Tibial artery (tissue), 4 donors: Measurements from ENCODE around the gene INPP5A.
"Not testable (repeated sequence)": the region's sequence is repeated elsewhere in the genome, so short reads cannot be mapped to it uniquely, and the experiment has no call there.

ENCODE experiments used
- DNase-seq, 2 donors: peaks; one replicate each; pipeline ENCODE4 v3.0.0-alpha.2; 2019
- H3K27ac ChIP-seq, 2 donors: fragments of 200-600 bp; sonication (generic) in 1 of 2; 1 replicate in 1 of 2; 2 replicates in 1 of 2; pipeline ENCODE4 v1.5.1; 2018 to 2019; ENCODE audit warnings: mild to moderate bottlenecking in 1 of 2
- H3K27me3 ChIP-seq, 2 donors: fragments of 200-600 bp; sonication (generic) in 1 of 2; one replicate each; pipeline versions ENCODE4 v1.5.1 to v1.6.0; 2016 to 2019
- H3K36me3 ChIP-seq, 3 donors: fragments of 200-600 bp; sonication (generic) in 2 of 3; one replicate each; pipeline ENCODE4 v1.5.1; 2016 to 2019; ENCODE audit warnings: mild to moderate bottlenecking in 2 of 3
- H3K4me1 ChIP-seq, 4 donors: fragments of 200-600 bp; sonication (generic) in 2 of 4; 1 replicate in 3 of 4; 2 replicates in 1 of 4; pipeline ENCODE4 v1.5.1; 2016 to 2019
- H3K4me3 ChIP-seq, 2 donors: fragments of 200-600 bp; sonication (generic) in 1 of 2; 1 replicate in 1 of 2; 2 replicates in 1 of 2; pipeline ENCODE4 v1.5.1; 2018 to 2019; ENCODE audit warnings: mild to moderate bottlenecking in 2 of 2
- H3K9me3 ChIP-seq, 3 donors: fragments of 200-600 bp; sonication (generic) in 1 of 3; one replicate each; pipeline ENCODE4 v1.5.1; 2016 to 2019
- CTCF ChIP-seq, 2 experiments: fragments of 200-600 bp in 1 of 2; fragments of 450-650 bp in 1 of 2; IDR thresholded peaks; one replicate each; pipeline ENCODE4 v1.5.1; 2017 to 2019; ENCODE audit warnings: antibody characterized with exemption in 2 of 2, mild to moderate bottlenecking in 1 of 2, moderate library complexity in 1 of 2
- intact Hi-C: fragments of 100-400 bp; cut with DNase I; formaldehyde crosslinking; loops from one replicate; pipeline ENCODE4 v1.15.0; 2023; ENCODE audit warnings: low total_unique reads

The INPP5A gene

GRCh38 chr10:132820056-132820455, 282.5 kb downstream of the INPP5A start:
- Histone ChIP-seq H3K9me3 (no peaks in the 10 kb centered on the region), H3K4me1 (no peaks in the 10 kb centered on the region), H3K4me3 (no peak overlapping the region), H3K27ac (no peak overlapping the region), H3K36me3 (no peaks in the 10 kb centered on the region), H3K27me3 (peaks cover 0 to 23% of the 10 kb centered on the region in 2 donors)
- no peak for TF ChIP-seq CTCF (IDR thresholded peaks at IDR 0.05)
- no peak for DNase-seq
- intact Hi-C loops, result no loop called here

DNA sequence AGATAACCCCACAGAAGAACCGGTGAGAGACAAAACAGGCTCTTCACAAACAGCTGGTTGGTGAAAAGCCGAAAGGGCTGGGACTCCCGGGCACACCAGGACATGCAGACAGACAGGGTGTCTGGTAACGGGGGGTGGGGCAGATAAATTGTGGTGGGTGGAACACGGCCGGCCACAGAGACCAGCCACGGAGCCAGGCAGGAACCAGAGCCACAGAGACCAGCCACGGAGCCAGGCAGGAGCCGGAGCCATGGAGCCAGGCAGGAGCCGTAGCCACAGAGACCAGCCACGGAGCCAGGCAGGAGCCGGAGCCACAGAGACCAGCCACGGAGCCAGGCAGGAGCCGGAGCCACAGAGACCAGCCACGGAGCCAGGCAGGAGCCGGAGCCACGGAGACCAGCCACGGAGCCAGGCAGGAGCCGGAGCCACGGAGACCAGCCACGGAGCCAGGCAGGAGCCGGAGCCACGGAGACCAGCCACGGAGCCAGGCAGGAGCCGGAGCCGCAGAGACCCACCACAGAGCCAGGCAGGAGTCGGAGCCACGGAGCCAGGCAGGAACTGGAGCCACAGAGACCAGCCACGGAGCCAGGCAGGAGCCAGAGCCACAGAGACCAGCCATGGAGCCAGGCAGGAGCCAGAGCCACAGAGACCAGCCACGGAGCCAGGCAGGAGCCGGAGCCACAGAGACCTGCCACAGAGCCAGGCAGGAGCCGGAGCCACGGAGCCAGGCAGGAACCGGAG, 288.4 kb downstream of the INPP5A start:
- H3K4me3 ChIP-seq, H3K4me1 ChIP-seq, H3K9me3 ChIP-seq, H3K27me3 ChIP-seq, H3K36me3 ChIP-seq, intact Hi-C loops, H3K27ac ChIP-seq: not testable (repeated sequence)
- DNase-seq, result peak in 1 of 2 donors; percentile 40

DNA sequence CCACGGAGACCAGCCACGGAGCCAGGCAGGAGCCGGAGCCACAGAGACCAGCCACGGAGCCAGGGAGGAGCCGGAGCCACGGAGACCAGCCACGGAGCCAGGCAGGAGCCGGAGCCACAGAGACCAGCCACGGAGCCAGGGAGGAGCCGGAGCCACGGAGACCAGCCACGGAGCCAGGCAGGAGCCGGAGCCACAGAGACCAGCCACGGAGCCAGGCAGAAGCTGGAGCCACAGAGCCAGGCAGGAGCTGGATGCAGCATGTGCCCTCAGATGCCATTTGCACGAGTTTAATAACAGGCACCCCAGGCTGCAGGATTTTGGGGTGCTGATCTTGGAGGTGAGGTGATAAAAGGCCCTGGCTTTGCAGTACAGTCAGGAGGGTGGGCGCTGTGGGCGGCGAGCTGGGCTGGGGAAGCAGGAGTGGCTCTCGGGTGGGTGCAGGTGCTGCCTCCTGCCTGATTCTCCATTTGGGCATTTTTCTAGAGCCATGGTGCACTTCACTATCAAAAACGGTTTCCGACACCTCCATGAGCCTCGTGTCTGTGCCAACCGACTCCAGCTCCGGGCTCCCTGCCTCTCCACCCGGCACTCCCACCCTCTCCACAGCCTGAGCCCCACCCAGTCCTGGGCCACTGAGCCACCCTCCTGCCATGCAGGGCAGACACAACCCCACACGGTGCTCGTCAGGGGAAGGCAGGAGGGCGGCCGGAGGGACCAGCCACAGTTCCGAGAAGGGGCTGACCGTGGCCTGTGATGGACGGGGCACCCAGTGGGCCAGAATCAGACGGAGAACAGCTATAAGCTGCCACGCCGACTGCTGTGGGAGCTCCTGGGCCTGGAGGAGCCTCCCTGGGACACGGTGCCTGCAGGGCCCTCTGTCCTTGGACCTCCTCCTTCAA, 289.2 kb downstream of the INPP5A start:
- no peaks in the 10 kb centered on the region for H3K9me3 ChIP-seq
- no peak overlapping the region for H3K27ac ChIP-seq
- no peaks in the 10 kb centered on the region for H3K36me3 ChIP-seq
- no peak for TF ChIP-seq CTCF (IDR thresholded peaks at IDR 0.05)
- peak in 1 of 2 donors; percentile 55 for DNase-seq
- no peak overlapping the region for H3K4me3 ChIP-seq
- intact Hi-C loops, result no loop called here
- H3K4me1 ChIP-seq, result no peaks in the 10 kb centered on the region
- no peaks in the 10 kb centered on the region for H3K27me3 ChIP-seq

DNA sequence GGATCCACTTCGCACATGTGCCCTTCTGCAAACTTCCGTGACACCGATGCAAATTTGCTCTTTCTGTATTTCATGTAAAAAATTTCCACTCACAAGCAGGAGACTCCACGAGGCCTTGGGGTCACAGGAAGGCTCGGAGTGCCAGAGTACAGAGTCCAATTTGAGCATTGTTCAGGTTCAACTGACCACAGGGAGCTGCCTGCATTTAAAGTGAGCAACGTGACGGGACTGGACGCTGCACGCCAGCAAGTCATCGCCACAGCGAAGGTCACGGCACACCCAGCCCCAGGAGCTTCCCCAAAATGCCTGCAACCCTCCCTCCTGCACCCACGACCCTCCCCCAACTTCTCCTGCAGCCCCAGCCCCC, 289.8 kb downstream of the INPP5A start:
- peak in 1 of 2 donors; percentile 41 for DNase-seq
- Histone ChIP-seq H3K27ac (no peak overlapping the region), H3K36me3 (no peaks in the 10 kb centered on the region), H3K27me3 (peaks cover 0 to 5% of the 10 kb centered on the region in 2 donors), H3K4me3 (no peak overlapping the region), H3K9me3 (no peaks in the 10 kb centered on the region), H3K4me1 (no peaks in the 10 kb centered on the region)
- intact Hi-C loops, result no loop called here
- TF ChIP-seq CTCF (IDR thresholded peaks at IDR 0.05), result no peak

GRCh38 chr10:132827861-132828539, 290.4 kb downstream of the INPP5A start:
- TF ChIP-seq CTCF (IDR thresholded peaks at IDR 0.05), result no peak
- Histone ChIP-seq H3K27ac (no peak overlapping the region), H3K27me3 (peaks cover 0 to 11% of the 10 kb centered on the region in 2 donors), H3K36me3 (no peaks in the 10 kb centered on the region), H3K4me3 (no peak overlapping the region), H3K4me1 (no peaks in the 10 kb centered on the region), H3K9me3 (no peaks in the 10 kb centered on the region)
- intact Hi-C loops, result no loop called here
- no peak for DNase-seq
